ENCODE results near the gene DNAJC6.
"Not testable (repeated sequence)": the region's sequence is repeated elsewhere in the genome, so short reads cannot be mapped to it uniquely, and the experiment has no call there.

DNAJC6 gene

GRCh38 chr1:65309304-65310077, at the start of gene DNAJC6:
TSS of gene DNAJC6 (plus strand) at chr1:65309543. CDS start at chr1:65309746, 203 bp downstream.
- peak; percentile 78 for DNase-seq

DNA sequence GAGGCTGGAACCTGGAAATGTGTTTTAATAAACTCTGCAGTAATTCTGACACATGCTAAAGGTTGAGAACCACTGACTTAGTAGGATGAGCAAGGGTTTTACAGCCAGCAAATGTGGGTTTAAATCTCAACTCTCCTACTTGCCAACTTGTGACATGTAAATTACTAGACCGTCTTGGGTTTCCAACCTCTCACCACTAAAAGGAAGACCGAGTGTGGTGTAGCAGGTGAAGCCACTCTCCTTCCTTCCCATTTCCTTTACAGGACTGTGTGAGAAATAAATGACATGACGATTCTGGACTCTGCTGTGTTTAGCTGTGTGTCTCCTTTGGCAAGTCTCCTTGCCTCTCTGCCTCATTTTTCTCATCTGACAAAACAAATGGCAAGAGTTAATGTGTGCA, 49.5 kb upstream of the DNAJC6 start:
- DNase-seq = peak; percentile 57

DNA sequence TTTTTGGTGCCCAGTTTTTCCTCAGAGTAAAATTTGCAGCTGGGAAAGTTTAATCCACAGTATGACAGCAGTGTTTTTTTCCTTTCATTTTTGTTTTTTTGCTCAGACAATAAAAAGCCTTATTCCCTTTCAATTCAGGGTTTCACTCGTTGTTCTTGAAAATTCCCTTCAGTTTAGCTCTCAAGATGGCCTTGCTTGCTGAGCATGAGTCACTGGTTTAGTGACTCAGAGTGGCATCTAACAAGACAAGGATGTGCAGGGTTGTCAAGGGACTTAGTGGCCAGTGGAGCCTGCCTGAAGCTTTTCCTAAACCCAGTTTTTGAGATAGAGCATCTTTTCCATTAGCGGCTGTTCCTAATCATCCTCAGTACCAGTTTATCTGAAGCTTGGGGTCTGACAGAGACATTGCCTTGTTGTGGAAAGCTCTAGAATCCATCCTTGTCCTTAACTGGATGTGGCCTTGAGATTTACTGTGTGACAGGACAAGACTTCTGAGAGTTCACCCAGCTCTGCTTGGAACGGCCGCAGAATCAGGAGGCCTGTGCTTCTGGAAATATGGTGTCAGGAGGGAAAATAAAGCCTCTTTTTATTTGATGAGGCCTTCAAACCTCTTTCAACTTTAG, 48.4 kb upstream of the DNAJC6 start:
- no peak for DNase-seq

- DNase-seq = no peak
Measured at GRCh38 chr1:65263286-65263685, 46.1 kb upstream of the DNAJC6 start.

- peak; percentile 92 for DNase-seq
Measured at GRCh38 chr1:65264197-65264929, 45.0 kb upstream of the DNAJC6 start.

DNA sequence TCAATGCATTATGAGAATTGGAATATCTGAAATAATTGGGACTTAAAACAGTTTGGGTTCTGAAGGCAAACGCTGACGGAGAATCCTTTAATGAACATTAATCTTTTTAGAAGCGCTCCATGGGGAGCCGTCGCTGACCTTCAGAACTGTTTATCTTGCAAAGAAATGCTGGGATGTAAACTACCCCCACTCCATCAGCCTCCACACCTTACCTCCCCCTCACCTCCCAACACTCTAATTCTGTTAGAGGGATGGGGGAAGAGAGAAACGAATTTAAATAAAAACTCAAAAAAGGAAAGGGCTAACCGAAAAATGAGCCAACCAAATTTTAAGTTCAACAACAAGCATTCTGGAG, 44.1 kb upstream of the DNAJC6 start:
- peak; percentile 59 for DNase-seq

DNA sequence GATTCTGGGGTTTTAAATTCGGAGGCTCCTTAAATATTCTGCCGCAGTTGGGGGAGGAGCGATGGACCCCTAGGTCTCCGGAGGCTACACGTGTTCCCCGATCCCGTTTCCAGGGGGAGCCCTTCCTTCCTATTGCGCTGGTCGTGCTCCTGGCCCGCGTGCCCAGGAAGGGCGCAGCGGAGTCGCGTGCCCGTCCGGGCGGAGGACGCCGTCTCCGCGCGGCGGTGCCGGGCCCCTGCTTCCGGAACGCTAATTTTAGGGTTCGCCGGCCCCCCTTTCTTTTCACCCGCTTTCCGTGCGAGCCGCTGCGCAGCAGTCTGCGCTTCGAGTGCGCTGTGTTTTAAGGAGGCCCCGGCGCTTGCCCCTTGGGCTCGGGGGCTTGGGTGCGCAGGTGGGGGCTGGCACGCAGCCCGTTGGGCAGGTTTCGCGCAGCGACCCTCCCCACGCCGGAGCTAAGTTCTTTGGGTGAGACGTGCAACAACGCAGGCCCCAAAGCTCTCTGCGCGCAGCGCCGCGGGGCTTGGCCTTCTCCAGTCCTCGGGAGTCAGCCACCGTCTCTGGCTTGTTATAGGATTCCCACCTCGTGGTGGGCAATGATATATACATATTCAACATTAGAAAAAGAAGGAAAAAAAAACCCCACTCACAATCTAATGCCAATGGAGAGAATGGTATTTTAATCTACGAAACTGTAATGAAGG, 43.5 kb upstream of the DNAJC6 start:
- DNase-seq = peak; percentile 75

GRCh38 chr1:65266476-65266875, 42.9 kb upstream of the DNAJC6 start:
- DNase-seq = no peak

DNA sequence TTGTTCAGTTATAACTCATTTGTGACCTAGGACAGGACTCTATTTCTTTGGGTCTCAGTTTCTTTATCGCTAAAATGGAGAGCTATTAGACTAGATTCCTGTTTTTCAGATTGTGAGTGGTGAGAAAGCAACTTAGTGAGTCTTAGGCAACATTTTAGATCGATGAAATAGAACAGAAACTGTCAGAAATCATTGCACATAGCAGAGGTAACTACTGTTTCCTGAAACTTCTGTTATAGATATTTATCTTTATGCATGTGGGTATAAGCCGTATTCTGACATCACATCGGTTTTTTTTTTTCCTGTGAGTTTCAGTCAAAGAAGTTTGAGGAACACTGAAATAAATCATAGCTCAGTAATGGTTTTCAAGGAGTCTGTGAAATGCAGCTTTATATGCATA, 42.1 kb upstream of the DNAJC6 start:
- DNase-seq = no peak

DNA sequence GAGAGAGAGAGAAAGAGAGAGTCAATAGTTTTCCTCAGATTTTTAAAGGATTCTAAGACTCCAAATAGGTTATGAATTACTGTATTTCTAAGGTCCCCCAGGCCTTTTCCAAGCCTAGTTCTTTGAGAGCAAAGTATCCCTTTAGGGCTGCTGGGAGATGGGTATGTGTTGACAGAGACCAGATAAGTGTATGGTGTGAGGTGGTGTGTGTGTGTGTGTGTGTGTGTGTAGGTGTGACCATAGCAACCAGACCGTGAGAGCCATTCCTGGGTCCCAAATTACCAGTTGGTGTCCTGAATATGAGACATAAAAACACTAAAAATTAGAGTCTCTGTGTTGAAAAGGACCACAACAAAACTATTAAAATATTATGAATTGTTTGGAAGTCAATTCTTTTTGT, 41.7 kb upstream of the DNAJC6 start:
- DNase-seq = no peak

GRCh38 chr1:65269612-65270011, 39.7 kb upstream of the DNAJC6 start:
- DNase-seq = no peak

DNA sequence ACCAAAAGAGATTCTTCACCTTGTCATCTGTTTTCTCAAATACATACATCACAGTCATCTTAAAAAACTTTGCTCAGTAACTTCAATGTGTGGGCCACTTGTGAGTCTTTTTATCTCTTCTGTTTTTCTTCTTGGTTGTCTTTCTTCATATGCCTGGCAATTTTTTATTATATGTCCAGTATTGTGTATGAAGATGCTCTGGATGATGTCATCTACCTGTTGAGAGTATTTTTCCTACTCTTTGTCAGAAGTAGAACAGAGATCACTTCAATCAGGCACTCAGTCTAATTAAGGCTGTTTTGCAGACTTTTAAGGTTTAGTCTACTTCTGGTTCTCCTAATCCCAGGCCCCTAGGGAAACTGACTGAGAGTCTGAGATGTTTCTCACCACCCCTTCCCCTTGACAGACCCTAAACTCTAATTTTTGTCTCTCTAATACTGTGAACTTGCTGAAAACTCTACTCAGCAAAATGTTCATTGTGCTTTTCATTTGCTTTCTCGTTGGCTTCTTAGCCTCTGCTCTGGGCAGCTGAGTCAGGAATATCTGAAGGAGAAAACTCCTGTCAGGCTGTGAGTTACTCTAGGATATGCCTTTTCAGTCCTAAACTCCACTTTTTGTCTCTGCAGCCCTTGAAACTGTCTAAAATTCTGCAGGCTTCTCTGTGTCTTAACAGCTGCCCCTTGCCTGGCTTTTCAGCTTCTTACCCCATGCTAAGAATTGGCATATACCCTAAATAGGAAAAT, 33.0 kb upstream of the DNAJC6 start:
- no peak for DNase-seq

DNA sequence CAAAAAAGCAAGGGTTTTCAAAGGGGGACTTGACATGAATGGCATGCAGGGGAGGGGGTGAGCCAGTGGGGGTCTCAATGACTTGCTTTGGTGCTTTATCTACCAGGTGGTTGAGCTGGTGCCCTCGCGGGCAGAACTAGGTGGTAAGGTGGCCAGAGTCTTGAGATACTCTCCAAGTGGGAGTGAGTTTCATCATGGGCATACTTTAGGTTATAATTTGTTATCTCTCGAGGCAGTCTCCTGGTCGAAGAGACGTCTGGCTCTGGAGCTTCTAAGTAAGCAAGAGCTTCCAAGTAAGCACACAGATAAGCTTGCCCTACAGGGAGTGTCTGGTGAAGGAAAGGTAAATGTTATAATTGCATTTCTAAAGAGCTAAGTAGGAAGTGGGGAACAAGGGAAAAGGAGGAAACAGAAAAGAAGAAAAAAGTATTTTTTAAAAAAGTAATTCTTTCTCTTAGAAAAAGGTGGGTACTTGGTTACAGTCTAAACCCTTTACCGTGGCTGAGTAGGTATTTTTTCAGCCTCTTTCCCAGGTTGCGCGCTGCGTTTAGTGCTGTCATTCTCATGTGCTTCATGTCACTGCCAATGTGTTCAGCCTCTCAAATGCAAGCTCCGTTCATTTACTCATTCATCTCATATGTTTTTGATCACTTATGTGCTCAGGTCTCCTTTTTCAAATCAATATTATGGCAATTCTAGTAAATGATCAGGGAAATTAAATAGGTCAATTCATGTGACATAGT, 31.6 kb upstream of the DNAJC6 start:
- DNase-seq = no peak

GRCh38 chr1:65278376-65279069, 30.8 kb upstream of the DNAJC6 start:
- DNase-seq = no peak

DNA sequence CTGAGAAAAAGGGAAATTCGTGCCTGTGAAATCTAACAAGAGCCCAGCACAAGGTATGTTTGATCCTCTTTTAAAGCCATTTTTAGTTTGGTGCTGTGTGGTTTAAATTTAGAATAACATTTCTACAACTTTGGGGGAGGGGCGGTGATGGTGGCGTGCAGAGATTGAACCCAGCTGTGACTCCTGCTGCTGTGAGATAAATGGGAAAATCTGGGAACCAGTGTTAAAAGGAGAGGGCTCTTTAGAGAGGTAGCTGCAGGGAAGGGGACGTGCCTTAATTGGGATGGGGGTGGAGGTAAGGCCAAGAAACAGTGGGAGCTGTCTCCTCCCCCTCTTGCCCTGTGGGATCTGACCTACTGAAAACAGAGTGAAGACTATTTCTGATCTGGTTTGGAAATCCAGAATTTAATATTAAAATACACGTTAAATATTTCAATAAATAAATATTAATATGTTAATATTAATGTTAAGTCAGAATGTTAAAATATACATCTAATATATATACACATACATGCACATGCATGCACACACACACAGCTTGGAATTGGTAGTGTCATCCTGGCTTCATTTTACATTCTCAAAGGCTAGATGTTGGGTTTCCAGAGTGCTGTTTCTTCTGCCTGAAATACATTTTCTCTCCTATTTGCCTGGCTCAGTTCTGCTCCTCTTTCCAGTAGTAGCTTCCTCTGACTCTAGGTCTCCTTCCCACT, 30.1 kb upstream of the DNAJC6 start:
- no peak for DNase-seq

- DNase-seq = no peak
Measured at GRCh38 chr1:65281846-65282245, 27.5 kb upstream of the DNAJC6 start.

DNA sequence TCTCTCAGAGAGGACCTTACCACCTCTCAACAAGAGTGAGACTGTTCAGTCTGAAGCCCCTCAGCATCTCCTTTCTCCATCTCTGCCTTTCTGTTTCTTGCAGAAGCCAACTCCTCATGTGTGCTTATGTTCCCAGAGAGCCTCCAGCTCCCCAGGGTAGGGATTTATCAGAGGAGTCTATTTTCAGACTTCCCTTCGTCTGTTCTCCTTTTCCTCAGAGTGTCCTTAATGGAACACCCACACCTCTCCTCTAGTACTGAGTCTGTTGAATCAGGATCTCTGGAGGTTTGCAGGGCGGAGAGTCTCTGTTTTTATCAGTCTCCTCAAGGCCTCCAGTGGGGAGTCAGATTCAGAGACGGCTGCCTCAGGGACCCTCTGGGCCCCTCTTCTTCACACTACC, 25.1 kb upstream of the DNAJC6 start:
- no peak for DNase-seq

- DNase-seq = no peak
Measured at GRCh38 chr1:65289449-65289848, 19.9 kb upstream of the DNAJC6 start.

GRCh38 chr1:65291818-65292217, 17.5 kb upstream of the DNAJC6 start:
- not testable (repeated sequence) for DNase-seq

- no peak for DNase-seq
Measured at GRCh38 chr1:65292861-65293593, 16.3 kb upstream of the DNAJC6 start.

Measured in NCI-H526 treated with DMSO at 0.1 percent for 48 hours (cell line).